Liver (tissue), 3 donors: ENCODE results near the gene LIPG.

Source experiments
- RAD21 ChIP-seq, 2 donors: IDR thresholded peaks; 2 replicates each; pipeline ENCODE4 v1.6.1; 2016; ENCODE audit warnings: antibody characterized with exemption in 2 of 2, mild to moderate bottlenecking in 2 of 2
- TF ChIP-seq, protein P1 (sequence below): fragments of 150-350 bp; IDR thresholded peaks from 2 replicates; pipeline ENCODE4 v1.5.1; 2017; ENCODE audit warnings: improper control_type of control experiment, low read depth, low read length; ENCODE audit not compliant: missing input control
- donor health status: healthy.
- donor health status: healthy.

DNA sequence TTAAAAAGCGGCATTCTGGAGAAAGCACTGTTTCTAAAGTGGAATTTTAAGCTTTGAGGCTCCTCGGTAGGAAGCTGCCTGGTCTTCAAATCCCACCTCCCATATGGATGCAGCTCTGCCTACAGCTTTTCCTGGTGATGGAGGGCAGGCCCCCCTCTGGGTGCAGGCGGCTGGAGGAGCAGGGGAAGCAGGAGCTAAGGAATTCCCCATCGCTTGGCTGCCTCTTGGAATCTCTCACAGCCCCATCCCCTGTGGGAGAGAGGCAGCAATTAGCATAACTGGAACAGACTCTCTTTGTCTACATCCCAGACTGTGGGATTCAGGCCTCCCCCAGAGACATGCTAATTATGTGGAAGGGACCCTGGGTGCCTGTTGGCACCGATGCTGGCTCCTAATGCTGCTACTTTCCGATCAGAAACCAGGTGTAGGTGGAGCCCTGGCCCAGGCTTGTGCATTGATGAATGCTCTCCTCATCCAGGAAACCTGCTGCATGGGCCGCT lies 51.3 kb downstream of the LIPG start:
- TF ChIP-seq, protein P1, sequence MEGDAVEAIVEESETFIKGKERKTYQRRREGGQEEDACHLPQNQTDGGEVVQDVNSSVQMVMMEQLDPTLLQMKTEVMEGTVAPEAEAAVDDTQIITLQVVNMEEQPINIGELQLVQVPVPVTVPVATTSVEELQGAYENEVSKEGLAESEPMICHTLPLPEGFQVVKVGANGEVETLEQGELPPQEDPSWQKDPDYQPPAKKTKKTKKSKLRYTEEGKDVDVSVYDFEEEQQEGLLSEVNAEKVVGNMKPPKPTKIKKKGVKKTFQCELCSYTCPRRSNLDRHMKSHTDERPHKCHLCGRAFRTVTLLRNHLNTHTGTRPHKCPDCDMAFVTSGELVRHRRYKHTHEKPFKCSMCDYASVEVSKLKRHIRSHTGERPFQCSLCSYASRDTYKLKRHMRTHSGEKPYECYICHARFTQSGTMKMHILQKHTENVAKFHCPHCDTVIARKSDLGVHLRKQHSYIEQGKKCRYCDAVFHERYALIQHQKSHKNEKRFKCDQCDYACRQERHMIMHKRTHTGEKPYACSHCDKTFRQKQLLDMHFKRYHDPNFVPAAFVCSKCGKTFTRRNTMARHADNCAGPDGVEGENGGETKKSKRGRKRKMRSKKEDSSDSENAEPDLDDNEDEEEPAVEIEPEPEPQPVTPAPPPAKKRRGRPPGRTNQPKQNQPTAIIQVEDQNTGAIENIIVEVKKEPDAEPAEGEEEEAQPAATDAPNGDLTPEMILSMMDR, result no peak
- TF ChIP-seq RAD21 (IDR thresholded peaks at IDR 0.05), result no peak
